IPS-18c (cell line): ENCODE measurements around the gene ANTXRL.
"Not testable (repeated sequence)": the region's sequence is repeated elsewhere in the genome, so short reads cannot be mapped to it uniquely, and the experiment has no call there.

Experiments used
- H3K4me3 ChIP-seq: 2 replicates; pipeline ENCODE4 v1.7.0; 2013; ENCODE audit warnings: low read depth, mild to moderate bottlenecking, low read length, moderate library complexity; ENCODE audit not compliant: insufficient read depth
- H3K9me3 ChIP-seq: one replicate; pipeline ENCODE4 v1.6.1; 2013; ENCODE audit warnings: mild to moderate bottlenecking, low read length, moderate library complexity; ENCODE audit not compliant: control insufficient read depth, insufficient read depth

The ANTXRL gene

GRCh38 chr10:46299286-46299535 lies 12.4 kb downstream of the ANTXRL start:
- Histone ChIP-seq H3K9me3 (no peaks in the 10 kb centered on the region), H3K4me3 (no peak overlapping the region)

GRCh38 chr10:46299536-46300369 lies 13.0 kb downstream of the ANTXRL start:
- Histone ChIP-seq H3K9me3 (no peaks in the 10 kb centered on the region), H3K4me3 (no peak overlapping the region; the same call in 1 of the 2 replicates)

- H3K4me3 ChIP-seq: not testable (repeated sequence)
Measured at GRCh38 chr10:46300370-46300711, 13.5 kb downstream of the ANTXRL start.

GRCh38 chr10:46301056-46301645 lies 14.4 kb downstream of the ANTXRL start:
- H3K9me3 ChIP-seq: no peaks in the 10 kb centered on the region
- no peak overlapping the region for H3K4me3 ChIP-seq

More at GRCh38 chr10:46300370-46300711, 13.5 kb downstream of the ANTXRL start:
- not testable (repeated sequence) for H3K9me3 ChIP-seq

GRCh38 chr10:46301721-46302479 lies 15.1 kb downstream of the ANTXRL start:
- Histone ChIP-seq H3K4me3 (no peak overlapping the region), H3K9me3 (peaks cover 2% of the 10 kb centered on the region)

GRCh38 chr10:46302765-46303352 lies 16.1 kb downstream of the ANTXRL start:
- not testable (repeated sequence) for H3K9me3 ChIP-seq

DNA sequence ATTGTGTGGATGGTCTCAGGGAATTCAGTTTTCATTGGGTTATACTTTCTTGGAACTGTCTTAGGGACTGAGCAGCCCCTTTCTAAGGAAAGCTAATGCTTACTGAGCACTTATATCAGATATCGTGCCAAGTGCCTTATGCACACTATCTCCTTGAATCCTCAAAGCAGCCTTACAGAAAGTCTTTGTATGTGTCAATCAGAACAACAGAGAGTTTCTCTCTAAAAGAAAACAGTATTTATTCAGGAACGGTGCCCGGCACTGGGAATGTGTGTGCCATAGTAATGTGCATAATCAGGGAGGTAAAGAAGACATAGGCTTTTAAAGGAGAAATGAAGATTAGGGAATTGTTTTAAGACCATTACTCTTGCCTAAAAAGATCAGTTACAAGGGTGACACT lies 17.3 kb downstream of the ANTXRL start:
- Histone ChIP-seq H3K9me3 (peaks cover 2% of the 10 kb centered on the region), H3K4me3 (no peak overlapping the region)

More at GRCh38 chr10:46302765-46303352, 16.1 kb downstream of the ANTXRL start:
- not testable (repeated sequence) for H3K4me3 ChIP-seq

GRCh38 chr10:46304671-46305070 lies 17.9 kb downstream of the ANTXRL start:
- not testable (repeated sequence) for H3K4me3 ChIP-seq, H3K9me3 ChIP-seq

DNA sequence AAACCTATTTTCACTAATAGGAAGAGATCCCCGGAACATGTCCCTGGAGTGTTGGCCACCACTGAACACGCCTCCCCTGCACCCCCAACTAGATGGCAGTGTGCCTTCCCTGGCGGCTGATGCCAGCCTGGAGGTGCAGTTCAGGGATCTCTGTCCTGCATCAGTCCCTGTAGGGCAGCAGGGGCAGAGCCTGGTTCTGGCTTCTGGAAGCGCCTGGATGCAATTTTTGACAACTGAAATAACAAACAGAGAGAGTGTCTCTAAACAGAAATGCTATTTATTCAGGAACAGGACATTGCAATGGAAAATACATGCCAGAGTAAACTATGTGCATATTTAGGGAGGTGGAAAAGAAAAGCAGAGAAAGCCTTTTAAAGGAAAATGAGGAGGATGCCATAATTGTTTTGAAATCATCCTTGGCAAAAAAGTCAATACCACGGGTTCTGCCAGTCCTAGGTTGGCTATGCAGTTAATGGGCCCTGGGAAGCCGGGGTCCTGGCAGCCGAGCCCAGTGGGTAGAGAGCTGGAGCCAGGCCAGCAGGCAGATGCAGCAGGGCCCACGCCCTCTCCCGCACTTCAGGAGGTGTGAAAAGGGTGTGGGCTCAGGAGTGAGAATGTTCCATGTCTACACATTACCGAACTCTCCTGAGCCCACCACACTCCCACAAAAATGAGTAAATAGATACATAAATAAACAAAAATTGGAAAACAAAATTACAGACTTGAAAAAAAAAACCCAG lies 18.5 kb downstream of the ANTXRL start:
- Histone ChIP-seq H3K9me3 (peaks cover 2% of the 10 kb centered on the region), H3K4me3 (no peak overlapping the region)

- Histone ChIP-seq H3K4me3 (no peak overlapping the region), H3K9me3 (peaks cover 2% of the 10 kb centered on the region)
Measured at GRCh38 chr10:46305986-46306385, 19.2 kb downstream of the ANTXRL start.

DNA sequence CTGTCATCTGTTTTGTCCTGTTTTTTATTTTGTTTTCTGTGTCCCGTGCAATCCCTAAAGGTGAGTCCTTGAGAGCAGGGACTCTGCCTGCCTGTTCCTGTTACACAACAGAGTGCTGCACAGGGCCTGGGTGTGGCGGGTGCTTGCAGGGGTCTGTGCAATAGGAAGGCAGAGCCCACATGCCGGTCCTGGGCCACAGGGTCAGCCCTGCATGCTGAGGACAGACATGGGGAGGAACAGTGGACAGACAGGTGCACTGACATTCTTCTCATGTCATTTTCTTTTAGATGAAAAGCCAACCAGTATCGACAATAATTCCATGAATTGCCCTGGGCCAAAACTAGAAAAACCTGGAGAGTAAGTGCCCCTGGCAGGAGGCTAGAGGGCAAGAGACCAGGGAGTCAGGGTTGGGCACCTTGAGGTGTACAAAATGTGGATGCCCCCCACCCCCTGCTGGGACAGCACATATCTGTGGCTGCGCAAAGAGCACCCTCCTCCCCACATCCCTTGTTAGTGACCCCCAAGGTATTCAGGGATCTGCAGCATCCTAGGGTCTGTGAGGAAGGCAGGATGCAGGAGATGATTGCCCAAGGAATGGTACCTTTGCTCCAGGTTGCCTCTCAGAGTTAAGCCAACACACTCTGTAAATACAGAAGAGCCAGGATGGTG lies 19.9 kb downstream of the ANTXRL start:
- H3K4me3 ChIP-seq: no peak overlapping the region
- H3K9me3 ChIP-seq: peaks cover 2% of the 10 kb centered on the region

DNA sequence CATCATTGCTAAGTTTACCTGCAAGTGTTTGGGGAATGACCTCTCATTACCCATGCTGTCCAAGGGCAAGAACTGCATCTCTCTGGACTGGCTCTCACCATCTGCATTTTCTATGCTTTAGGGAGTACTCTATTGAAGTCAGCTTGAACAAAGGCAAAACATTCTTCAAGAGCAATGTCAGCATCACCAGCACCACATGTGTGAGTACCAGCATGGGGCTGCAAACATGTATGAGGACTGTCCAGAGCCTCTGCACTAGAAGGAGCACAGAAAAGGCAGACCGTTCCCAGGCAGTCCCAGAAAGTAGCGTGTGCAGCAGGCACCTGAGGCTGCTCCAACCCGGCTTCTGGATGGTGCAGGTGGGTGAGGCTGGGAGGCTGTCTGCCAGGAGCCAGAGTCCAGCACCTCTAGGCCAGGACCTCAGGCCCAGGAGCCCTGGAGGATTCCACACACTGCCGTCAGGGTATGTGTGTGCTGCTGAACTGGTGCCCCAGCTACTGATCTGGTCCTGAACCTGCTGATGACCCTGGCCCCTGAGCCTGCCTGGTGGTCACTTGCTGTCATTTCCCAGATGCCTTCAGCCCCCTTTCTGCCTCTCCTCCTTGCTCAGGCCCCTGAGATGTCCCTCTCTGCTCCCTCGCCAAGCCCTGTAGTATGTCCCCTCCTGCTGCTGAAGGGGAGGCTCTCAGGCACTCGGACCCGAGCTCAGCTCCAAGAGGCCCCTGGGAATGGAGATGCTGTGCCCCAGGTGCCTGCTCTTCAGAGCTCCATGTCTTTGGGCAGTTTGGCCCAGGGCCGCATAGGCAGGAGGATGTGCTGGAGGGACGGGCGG lies 20.7 kb downstream of the ANTXRL start:
- Histone ChIP-seq H3K4me3 (no peak overlapping the region), H3K9me3 (peaks cover 2% of the 10 kb centered on the region)

- peaks cover 2% of the 10 kb centered on the region for H3K9me3 ChIP-seq
- no peak overlapping the region for H3K4me3 ChIP-seq
Measured at GRCh38 chr10:46308113-46308415, 21.3 kb downstream of the ANTXRL start.

GRCh38 chr10:46308666-46309450 lies 22.1 kb downstream of the ANTXRL start:
- H3K9me3 ChIP-seq: peaks cover 2% of the 10 kb centered on the region
- no peak overlapping the region for H3K4me3 ChIP-seq

DNA sequence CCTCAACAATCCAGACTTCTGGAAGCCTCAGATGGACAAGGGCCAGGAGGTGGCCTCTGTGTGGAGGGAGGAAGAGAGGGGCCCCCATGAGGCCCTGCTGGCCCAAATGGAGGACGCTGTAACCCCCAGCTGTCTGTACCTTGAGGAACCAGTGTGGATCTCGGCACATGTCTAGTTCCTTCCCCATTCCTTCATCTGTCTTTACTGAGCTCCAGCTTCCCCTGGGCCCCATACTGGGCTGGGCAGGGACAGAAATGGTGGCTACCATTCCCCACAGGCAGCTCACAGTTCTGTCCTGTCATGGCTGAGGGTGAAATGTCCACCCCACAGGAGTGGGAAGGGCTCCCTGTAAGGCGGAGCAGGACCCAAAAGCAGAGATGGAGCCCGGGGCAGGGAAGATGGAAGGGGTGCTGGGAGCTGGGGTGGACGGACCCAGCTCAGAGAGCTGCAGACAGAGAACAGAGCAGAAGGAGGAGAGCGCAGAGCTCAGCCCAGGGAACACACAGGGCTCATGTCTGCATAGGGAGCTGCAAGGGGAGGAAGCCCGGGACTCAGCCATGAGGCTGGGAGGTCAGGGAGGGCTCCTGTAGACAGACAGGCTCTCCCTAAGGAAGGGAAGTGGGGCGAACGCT lies 22.8 kb downstream of the ANTXRL start:
- no peak overlapping the region for H3K4me3 ChIP-seq
- peaks cover 2% of the 10 kb centered on the region for H3K9me3 ChIP-seq
